H9 (cell line): ENCODE results near the gene FRY. TPM values are rescaled to one million over a fixed set of nuclear protein-coding genes. Genes with fewer than 3 reads are reported as not detected.

ENCODE experiments used
- DNase-seq: peaks from one replicate; pipeline ENCODE4 v3.0.0-alpha.2; 2017
- H2AFZ ChIP-seq: one replicate; pipeline ENCODE4 v1.6.1; 2013; ENCODE audit warnings: mild to moderate bottlenecking, low read length, control low read depth, moderate library complexity
- H2AK5ac ChIP-seq: 2 replicates; pipeline ENCODE4 v1.6.1; 2013; ENCODE audit warnings: low read length, control low read depth, mixed read lengths; ENCODE audit not compliant: insufficient read length
- H2BK120ac ChIP-seq: one replicate; pipeline ENCODE4 v1.6.1; 2013; ENCODE audit warnings: low read depth, mild to moderate bottlenecking, low read length, control low read depth, inconsistent platforms; ENCODE audit not compliant: poor library complexity, severe bottlenecking
- H2BK12ac ChIP-seq: 2 replicates; pipeline ENCODE4 v1.6.1; 2013; ENCODE audit warnings: low read length, control low read depth, mixed read lengths, low read depth; ENCODE audit not compliant: insufficient read length
- H2BK15ac ChIP-seq: 2 replicates; pipeline ENCODE4 v1.6.1; 2013; ENCODE audit warnings: low read depth, low read length, control low read depth
- H2BK20ac ChIP-seq: one replicate; pipeline ENCODE4 v1.6.1; 2013; ENCODE audit warnings: low read depth, mild to moderate bottlenecking, low read length, control low read depth, inconsistent platforms; ENCODE audit not compliant: poor library complexity, severe bottlenecking
- H2BK5ac ChIP-seq: 2 replicates; pipeline ENCODE4 v1.6.1; 2013; ENCODE audit warnings: low read length, control low read depth, mixed read lengths; ENCODE audit not compliant: insufficient read length
- H3K14ac ChIP-seq: 2 replicates; pipeline ENCODE4 v1.6.1; 2013; ENCODE audit warnings: low read length, control low read depth; ENCODE audit not compliant: insufficient read depth
- H3K18ac ChIP-seq: 2 replicates; pipeline ENCODE4 v1.6.1; 2013; ENCODE audit warnings: low read depth, mild to moderate bottlenecking, mixed read lengths, low read length, control low read depth; ENCODE audit not compliant: insufficient read length
- H3K23ac ChIP-seq: 2 replicates; pipeline ENCODE4 v1.6.1; 2013; ENCODE audit warnings: low read length, control low read depth, mixed read lengths, low read depth; ENCODE audit not compliant: insufficient read length
- H3K23me2 ChIP-seq: 2 replicates; pipeline ENCODE4 v1.6.1; 2013; ENCODE audit warnings: low read depth, mild to moderate bottlenecking, mixed read lengths, low read length, control low read depth; ENCODE audit not compliant: insufficient read length, poor library complexity, severe bottlenecking
- H3K27ac ChIP-seq: 2 replicates; pipeline ENCODE4 v1.5.1; 2013; ENCODE audit warnings: low read length, control low read depth, mixed read lengths, low read depth; ENCODE audit not compliant: insufficient read length
- H3K27me3 ChIP-seq: 2 replicates; pipeline ENCODE4 v1.6.1; 2013; ENCODE audit warnings: low read length, control low read depth, inconsistent platforms; ENCODE audit not compliant: insufficient read depth
- H3K4ac ChIP-seq: 2 replicates; pipeline ENCODE4 v1.6.1; 2013; ENCODE audit warnings: low read depth, mild to moderate bottlenecking, control low read depth, inconsistent platforms, low read length, moderate library complexity
- H3K4me1 ChIP-seq: 2 replicates; pipeline ENCODE4 v1.6.1; 2013; ENCODE audit warnings: low read length, control low read depth, inconsistent platforms; ENCODE audit not compliant: insufficient read depth
- H3K4me2 ChIP-seq: 2 replicates; pipeline ENCODE4 v1.6.1; 2013; ENCODE audit warnings: low read length, control low read depth, mixed read lengths; ENCODE audit not compliant: insufficient read length, insufficient read depth
- H3K56ac ChIP-seq: 2 replicates; pipeline ENCODE4 v1.6.1; 2013; ENCODE audit warnings: low read depth, mild to moderate bottlenecking, mixed read lengths, low read length, control low read depth; ENCODE audit not compliant: insufficient read length
- H3K79me1 ChIP-seq: 2 replicates; pipeline ENCODE4 v1.6.1; 2013; ENCODE audit warnings: low read depth, mild to moderate bottlenecking, moderate library complexity, low read length, control low read depth, inconsistent platforms; ENCODE audit not compliant: insufficient read depth, poor library complexity, severe bottlenecking
- H3K79me2 ChIP-seq: 2 replicates; pipeline ENCODE4 v1.6.1; 2013; ENCODE audit warnings: low read length, control low read depth, inconsistent platforms; ENCODE audit not compliant: insufficient read depth
- H3K9ac ChIP-seq: 2 replicates; pipeline ENCODE4 v1.6.1; 2013; ENCODE audit warnings: low read length, control low read depth, mixed read lengths; ENCODE audit not compliant: insufficient read length; ENCODE audit errors: extremely low read depth
- H3K9me3 ChIP-seq: one replicate; pipeline ENCODE4 v1.6.1; 2013; ENCODE audit warnings: low read depth, low read length, inconsistent platforms; ENCODE audit not compliant: control insufficient read depth
- H3T11ph ChIP-seq: one replicate; pipeline ENCODE4 v1.6.1; 2013; ENCODE audit warnings: mild to moderate bottlenecking, low read length, control low read depth, inconsistent platforms
- H4K20me1 ChIP-seq: one replicate; pipeline ENCODE4 v1.6.1; 2013; ENCODE audit not compliant: control insufficient read depth, insufficient read length, insufficient read depth
- H4K5ac ChIP-seq: 2 replicates; pipeline ENCODE4 v1.6.1; 2013; ENCODE audit warnings: low read depth, mild to moderate bottlenecking, mixed read lengths, low read length, control low read depth; ENCODE audit not compliant: insufficient read length
- H4K8ac ChIP-seq: replicated peaks from 2 replicates; pipeline ENCODE4 v1.6.1; 2013; ENCODE audit warnings: low read length, control low read depth, mixed read lengths, low read depth; ENCODE audit not compliant: insufficient read length
- H4K91ac ChIP-seq: 2 replicates; pipeline ENCODE4 v1.6.1; 2013; ENCODE audit warnings: low read depth, mild to moderate bottlenecking, moderate library complexity, mixed read lengths, low read length, control low read depth; ENCODE audit not compliant: insufficient read length
- H3K27ac Mint-ChIP-seq, 3 experiments: 2 replicates in 2 of 3; 3 replicates in 1 of 3; pipeline ENCODE4 v1.8.0; 2020 to 2021; ENCODE audit warnings: mixed read lengths in 3 of 3, mild to moderate bottlenecking in 1 of 3, moderate library complexity in 1 of 3
- H3K27me3 Mint-ChIP-seq: 2 replicates; pipeline ENCODE4 v1.8.0; 2021; ENCODE audit warnings: low read depth, mild to moderate bottlenecking, moderate library complexity, mixed read lengths
- H3K36me3 Mint-ChIP-seq, 3 experiments: 2 replicates in 2 of 3; 3 replicates in 1 of 3; pipeline ENCODE4 v1.8.0; 2020 to 2021; ENCODE audit warnings: low read depth in 3 of 3, mixed read lengths in 3 of 3; ENCODE audit not compliant: insufficient read depth in 1 of 3
- H3K4me1 Mint-ChIP-seq, 2 experiments: 2 replicates each; pipeline ENCODE4 v1.8.0; 2020; ENCODE audit warnings: mixed read lengths in 2 of 2
- H3K4me3 Mint-ChIP-seq, 2 experiments: 2 replicates in 1 of 2; 3 replicates in 1 of 2; pipeline ENCODE4 v1.8.0; 2020 to 2021; ENCODE audit warnings: mild to moderate bottlenecking in 2 of 2, mixed read lengths in 2 of 2, moderate library complexity in 1 of 2
- H3K9me3 Mint-ChIP-seq, 2 experiments: 2 replicates in 1 of 2; 3 replicates in 1 of 2; pipeline ENCODE4 v1.8.0; 2020; ENCODE audit warnings: mild to moderate bottlenecking in 2 of 2, mixed read lengths in 2 of 2, moderate library complexity in 1 of 2
- CTCF ChIP-seq: fragments of 200-600 bp; sonication (generic); conservative IDR thresholded peaks from 3 replicates; pipeline ENCODE4 v1.8.0; 2021; ENCODE audit warnings: antibody characterized with exemption, mild to moderate bottlenecking
- WGBS: extraction: QIAGEN DNeasy Blood & Tissue Kit; methylation state at CpG from one replicate; pipeline ENCODE4 v1.1.7; 2013; ENCODE audit warnings: missing lambda C conversion rate, low lambda C conversion rate, mixed read lengths; ENCODE audit not compliant: insufficient read length; ENCODE audit errors: extremely low coverage; 5-methylcytosine and 5-hydroxymethylcytosine counted together
- total RNA-seq: library from RNA; stranded (reverse); gene quantifications from 2 replicates; pipeline ENCODE4 v1.2.1, GENCODE V29; 2021

The FRY gene
- total RNA-seq, 1 experiment from 2014 or later: 5.2 TPM

GRCh38 chr13:32315238-32316027 lies 283.9 kb downstream of the FRY start, which contains the start of the genes BRCA2 and ZAR1L:
Gene BRCA2, plus strand, starts transcription at chr13:32315508. Its CDS starts 953 bp downstream, at chr13:32316461.
Gene ZAR1L, minus strand, starts transcription at chr13:32315363. Its CDS starts 3,438 bp downstream, at chr13:32311925.
- H3K36me3 Mint-ChIP-seq: peaks cover 2 to 19% (median 13%) of the 10 kb centered on the region in 3 experiments; a peak in 5 of 7 replicates
- no peak for TF ChIP-seq CTCF
- Histone ChIP-seq H3K23me2 (peaks cover 10% of the 10 kb centered on the region), H3K27me3 (no peaks in the 10 kb centered on the region), H3K79me2 (no peaks in the 10 kb centered on the region), H3K9ac (peak within 1 kb of the TSS; percentile 99), H3K27ac (peak within 1 kb of the TSS; percentile 14), H3T11ph (peak within 1 kb of the TSS; percentile 84), H2BK20ac (no peak within 1 kb of the TSS), H2BK5ac (no peak within 1 kb of the TSS), H3K56ac (no peak within 1 kb of the TSS), H3K23ac (no peak within 1 kb of the TSS), H3K79me1 (no peaks in the 10 kb centered on the region), H3K4ac (peak within 1 kb of the TSS; percentile 7; the same call in 1 of the 2 replicates), H2BK12ac (no peak within 1 kb of the TSS), H3K9me3 (no peaks in the 10 kb centered on the region), H3K18ac (peak within 1 kb of the TSS; percentile 97), H4K91ac (no peak within 1 kb of the TSS), H2BK15ac (no peak within 1 kb of the TSS; the same call in 1 of the 2 replicates), H3K4me2 (peak within 1 kb of the TSS; percentile 96), H3K4me1 (no peaks in the 10 kb centered on the region), H4K20me1 (no peaks in the 10 kb centered on the region), H2AK5ac (no peak within 1 kb of the TSS), H4K5ac (peak within 1 kb of the TSS; percentile 98), H3K14ac (peak within 1 kb of the TSS; percentile 80; the same call in 1 of the 2 replicates), H4K8ac (peak within 1 kb of the TSS; percentile 98), H2AFZ (peak within 1 kb of the TSS; percentile 10), H2BK120ac (no peak within 1 kb of the TSS)
- no peaks in the 10 kb centered on the region for H3K9me3 Mint-ChIP-seq
- WGBS: no CpG with 5 or more reads among the region's 60 CpGs
- no peaks in the 10 kb centered on the region for H3K27me3 Mint-ChIP-seq
- peak; percentile 87 for DNase-seq
- H3K27ac Mint-ChIP-seq: peak within 1 kb of the TSS; percentile 93 to 99 (median 96)
- H3K4me1 Mint-ChIP-seq: peaks cover 10 to 11% of the 10 kb centered on the region in 2 experiments; a peak in 3 of 4 replicates
- peak within 1 kb of the TSS; percentile 88 to 89 for H3K4me3 Mint-ChIP-seq
